ENCODE results near the gene BPTF.
"Not testable (repeated sequence)": the region's sequence is repeated elsewhere in the genome, so short reads cannot be mapped to it uniquely, and the experiment has no call there.

Gene BPTF

GRCh38 chr17:67833134-67833533 lies 7.8 kb downstream of the BPTF start:
- DNase-seq (ENCODE audit: low read depth in 1 of 2, low spot score in 1 of 2): no peak

GRCh38 chr17:67833946-67834631 lies 8.8 kb downstream of the BPTF start:
- DNase-seq (ENCODE audit: low read depth in 1 of 2, low spot score in 1 of 2): no peak

DNA sequence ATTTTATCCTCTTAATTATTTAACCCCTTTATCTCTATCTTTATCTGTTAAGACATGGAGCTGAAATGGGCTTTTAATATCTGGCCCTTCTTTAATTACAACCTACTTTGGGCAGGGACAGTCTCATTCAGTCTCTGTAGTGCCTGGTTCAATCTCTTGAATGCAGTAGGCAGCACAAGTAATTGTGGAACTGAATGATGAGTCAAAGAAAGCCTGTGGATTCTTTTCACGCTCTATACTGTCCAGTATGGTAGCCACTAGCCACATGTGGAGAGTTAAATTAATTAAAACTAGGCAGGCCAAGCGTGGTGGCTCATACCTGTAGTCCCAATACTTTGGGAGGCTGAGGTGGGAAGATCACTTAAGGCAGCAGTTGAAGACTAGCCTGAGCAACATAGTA lies 9.3 kb downstream of the BPTF start:
- no peak for DNase-seq (ENCODE audit: low read depth in 1 of 2, low spot score in 1 of 2)

- DNase-seq (ENCODE audit: low read depth in 1 of 2, low spot score in 1 of 2): no peak
Measured at GRCh38 chr17:67836205-67836987, 11.1 kb downstream of the BPTF start.

GRCh38 chr17:67837965-67838364 lies 12.7 kb downstream of the BPTF start:
- DNase-seq (ENCODE audit: low read depth in 1 of 2, low spot score in 1 of 2): no peak

DNA sequence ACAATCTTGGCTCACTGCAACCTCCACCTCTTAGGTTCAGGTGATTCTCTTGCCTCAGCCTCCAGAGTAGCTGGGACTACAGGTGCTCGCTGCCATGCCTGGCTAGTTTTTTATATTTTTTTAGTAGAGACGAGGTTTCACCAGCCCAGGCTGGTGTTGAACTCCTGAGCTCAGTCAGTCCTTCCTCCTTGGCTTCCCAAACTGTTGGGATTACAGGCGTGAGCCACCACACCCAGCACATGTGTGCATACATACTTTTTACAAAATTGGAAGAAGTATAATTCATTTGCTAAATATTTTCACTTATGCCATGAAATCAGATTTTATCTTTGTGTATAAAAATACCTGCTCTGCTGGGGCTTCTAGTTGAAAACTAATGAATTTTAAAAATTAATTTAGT lies 13.2 kb downstream of the BPTF start:
- no peak for DNase-seq (ENCODE audit: low read depth in 1 of 2, low spot score in 1 of 2)

DNA sequence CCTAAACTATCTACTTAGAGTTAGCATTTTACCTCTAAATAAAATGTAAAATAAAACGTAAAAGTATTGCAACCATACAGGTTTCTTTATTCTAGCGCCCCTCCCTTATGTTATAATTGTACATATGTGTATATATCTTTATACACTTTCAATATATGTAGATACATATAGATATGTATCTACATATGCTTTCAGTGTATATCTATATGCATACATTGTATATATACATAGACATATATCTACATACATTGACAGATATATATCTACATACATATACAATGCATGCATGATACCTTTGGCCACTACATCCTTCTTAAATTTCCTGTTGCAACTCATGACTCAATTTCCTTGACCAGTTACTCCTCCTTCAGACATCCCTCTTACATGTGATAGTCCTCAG lies 16.7 kb downstream of the BPTF start:
- no peak for DNase-seq (ENCODE audit: low read depth in 1 of 2, low spot score in 1 of 2)

DNA sequence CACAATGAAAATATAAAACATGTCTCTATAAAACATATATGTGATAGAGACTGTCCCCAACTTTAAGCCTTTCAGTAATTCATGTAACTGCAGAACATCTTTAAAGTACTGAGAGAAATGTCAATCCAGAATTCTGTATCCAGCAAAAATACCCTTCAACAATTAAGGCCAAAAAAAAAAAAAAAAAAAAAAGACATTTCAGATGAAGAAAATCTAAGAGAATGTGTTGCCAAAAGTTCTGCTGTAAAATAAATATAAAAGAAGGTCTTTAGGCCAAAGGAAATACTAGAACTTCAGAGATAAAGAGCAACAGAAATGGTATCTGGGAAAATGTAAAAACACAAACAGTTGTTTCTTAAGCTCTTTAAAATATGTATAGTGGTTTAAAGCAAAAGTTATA lies 17.3 kb downstream of the BPTF start:
- DNase-seq (ENCODE audit: low read depth in 1 of 2, low spot score in 1 of 2): no peak

- no peak for DNase-seq (ENCODE audit: low read depth in 1 of 2, low spot score in 1 of 2)
Measured at GRCh38 chr17:67845374-67845773, 20.1 kb downstream of the BPTF start.

- DNase-seq (ENCODE audit: low read depth in 1 of 2, low spot score in 1 of 2): not testable (repeated sequence)
Measured at GRCh38 chr17:67848189-67848588, 22.9 kb downstream of the BPTF start.

DNA sequence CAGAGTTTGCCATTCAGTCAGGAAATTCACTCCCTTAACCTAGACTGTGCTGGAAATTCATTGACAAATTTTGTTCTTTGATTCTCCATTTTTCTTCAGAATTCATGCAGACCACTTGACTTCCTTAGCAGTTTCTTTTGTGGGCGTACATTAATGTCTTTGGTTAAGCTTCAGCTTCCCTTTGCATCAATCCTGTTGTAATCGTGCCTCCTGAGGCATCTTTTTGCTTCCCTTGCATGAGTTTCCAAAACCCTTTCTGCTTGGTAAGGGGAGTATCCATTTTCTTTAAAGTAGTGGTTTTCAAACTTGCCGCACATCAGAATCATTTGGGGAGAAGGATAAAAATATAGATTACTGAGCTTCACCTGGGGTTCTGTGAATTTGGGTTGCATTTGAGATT lies 23.5 kb downstream of the BPTF start:
- not testable (repeated sequence) for DNase-seq (ENCODE audit: low read depth in 1 of 2, low spot score in 1 of 2)

GRCh38 chr17:67850991-67851631 lies 25.8 kb downstream of the BPTF start:
- no peak for DNase-seq (ENCODE audit: low read depth in 1 of 2, low spot score in 1 of 2)

GRCh38 chr17:67853703-67854102 lies 28.4 kb downstream of the BPTF start:
- DNase-seq (ENCODE audit: low read depth in 1 of 2, low spot score in 1 of 2): no peak

GRCh38 chr17:67854378-67854777 lies 29.1 kb downstream of the BPTF start:
- DNase-seq (ENCODE audit: low read depth in 1 of 2, low spot score in 1 of 2): no peak

DNA sequence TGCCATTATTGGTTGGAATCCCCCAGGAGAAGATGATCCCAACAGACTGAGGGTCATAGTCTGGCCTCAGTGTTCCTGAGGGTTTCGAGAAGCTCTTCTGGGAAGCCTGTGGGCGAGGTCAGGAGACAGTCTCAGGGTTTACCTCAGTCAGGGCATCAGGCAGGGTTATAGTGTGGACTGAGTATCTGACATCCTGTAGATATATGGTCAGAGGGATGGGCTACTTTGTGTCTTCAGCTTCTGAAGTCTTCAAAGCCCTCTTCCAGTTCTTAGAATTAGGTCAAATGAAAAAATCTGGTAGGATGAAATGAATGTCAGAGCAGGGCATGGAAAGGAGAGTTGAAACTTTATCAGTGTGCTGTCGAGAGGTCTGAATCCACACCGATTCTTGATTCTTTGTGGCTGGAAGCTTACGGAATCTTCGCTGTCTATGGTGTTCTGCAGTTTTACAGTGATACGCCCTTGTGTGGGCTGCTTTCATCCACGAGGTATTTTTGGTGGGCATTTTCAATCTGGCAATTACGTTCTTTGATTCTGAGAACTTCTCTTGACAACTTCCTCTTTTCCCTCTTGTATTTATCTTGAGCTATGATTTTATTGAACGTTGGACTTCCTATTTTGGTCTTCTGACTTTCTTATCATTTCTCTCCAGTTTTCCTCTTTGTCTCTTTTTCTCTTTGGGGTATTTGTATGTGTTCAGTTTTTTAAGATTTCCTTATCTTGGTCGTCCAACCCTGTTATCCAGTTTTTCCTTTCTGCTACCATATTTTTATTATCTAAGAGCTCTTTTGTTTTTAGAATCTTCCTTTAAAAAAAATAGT lies 30.4 kb downstream of the BPTF start:
- no peak for DNase-seq (ENCODE audit: low read depth in 1 of 2, low spot score in 1 of 2)

DNA sequence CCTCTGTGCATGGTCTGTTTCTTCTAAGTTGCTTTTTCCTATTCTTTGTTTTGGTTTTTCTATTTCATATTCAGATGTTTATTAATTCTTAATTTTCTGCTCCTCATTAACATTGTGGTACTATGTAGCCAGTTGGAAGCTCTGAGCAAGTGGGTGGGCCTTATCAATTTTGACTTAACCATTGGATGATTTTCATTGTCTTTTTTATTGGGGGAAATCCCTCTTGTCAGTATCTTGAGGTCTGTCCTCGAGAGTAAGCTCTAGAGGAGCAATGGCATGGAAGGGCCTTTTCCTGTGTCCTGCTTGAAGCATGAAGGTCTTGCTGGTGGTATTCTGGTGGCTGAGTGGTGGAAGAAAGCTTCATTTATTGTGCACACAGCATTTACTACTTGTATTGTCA lies 31.1 kb downstream of the BPTF start:
- not testable (repeated sequence) for DNase-seq (ENCODE audit: low read depth in 1 of 2, low spot score in 1 of 2)

DNA sequence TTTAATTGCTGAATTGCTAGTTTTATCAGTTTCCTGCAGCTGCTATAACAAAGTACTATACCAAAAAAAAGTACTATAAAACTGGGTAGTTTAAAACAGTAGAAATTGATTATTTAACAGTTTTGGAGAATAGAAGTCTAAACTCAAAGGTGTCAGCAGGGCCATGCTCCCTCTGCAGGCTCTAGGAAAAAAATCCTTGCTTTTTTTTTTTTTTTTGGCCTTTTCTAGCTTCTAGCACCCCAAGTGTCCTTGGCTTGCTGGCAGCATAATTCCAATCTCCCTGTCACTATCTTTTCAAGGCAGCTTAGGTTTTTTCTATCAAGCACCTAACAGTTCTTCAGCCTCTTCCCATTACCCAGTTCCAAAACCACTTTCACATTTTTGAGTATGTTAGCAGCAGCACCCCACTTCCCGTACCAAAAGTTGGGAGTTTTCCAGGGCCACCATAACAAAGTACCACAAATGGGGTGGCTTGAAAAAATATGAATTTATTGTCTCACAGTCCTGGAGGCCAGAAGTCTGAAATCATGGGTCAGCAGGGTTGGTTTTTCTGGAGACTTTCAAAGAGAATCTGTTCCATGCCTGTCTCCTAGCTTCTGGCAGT lies 37.4 kb downstream of the BPTF start:
- DNase-seq (ENCODE audit: low read depth in 1 of 2, low spot score in 1 of 2): no peak

- DNase-seq (ENCODE audit: low read depth in 1 of 2, low spot score in 1 of 2): no peak
Measured at GRCh38 chr17:67863624-67864247, 38.4 kb downstream of the BPTF start.

GRCh38 chr17:67865438-67865837 lies 40.1 kb downstream of the BPTF start:
- DNase-seq (ENCODE audit: low read depth in 1 of 2, low spot score in 1 of 2): no peak

DNA sequence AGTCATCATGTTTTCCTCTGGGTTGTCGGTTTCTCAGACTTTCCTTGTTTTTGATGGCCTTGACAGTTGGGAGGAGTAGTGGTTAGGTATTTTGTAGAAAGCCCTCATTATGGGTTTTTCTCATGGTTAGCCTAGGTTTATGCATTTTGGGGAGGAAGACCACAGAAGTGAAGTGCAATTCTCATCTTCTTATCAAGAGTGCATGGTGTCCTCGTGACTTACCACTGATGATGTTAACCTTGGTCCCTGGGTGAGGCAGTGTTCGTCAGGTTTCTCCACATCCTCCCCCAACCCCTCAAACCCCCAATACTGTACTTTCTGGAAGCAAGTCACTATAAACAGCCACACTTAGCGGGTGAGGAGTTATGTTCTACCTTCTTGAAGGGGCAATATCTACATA lies 42.3 kb downstream of the BPTF start:
- DNase-seq (ENCODE audit: low read depth in 1 of 2, low spot score in 1 of 2): no peak

GRCh38 chr17:67868176-67868575 lies 42.9 kb downstream of the BPTF start:
- DNase-seq (ENCODE audit: low read depth in 1 of 2, low spot score in 1 of 2): no peak
